ENCODE results near the gene SERAC1. TPM values are rescaled to one million over a fixed set of nuclear protein-coding genes. Genes with fewer than 3 reads are reported as not detected.
A peak's percentile ranks its signal among the peaks of the same experiment; 100 is the strongest.

The SERAC1 gene
- total RNA-seq, 1 donor = 26.3 TPM

GRCh38 chr6:158205169-158205944, 37.3 kb upstream of the SERAC1 start:
- no peak overlapping the region for H3K4me3 ChIP-seq (ENCODE audit: low read depth, low read length)
- DNase-seq (ENCODE audit: low read depth) = no peak
- peak; percentile 36 for TF ChIP-seq CTCF (IDR thresholded peaks at IDR 0.05; ENCODE audit: insufficient read depth, low read depth, low read length)

- no peak for DNase-seq (ENCODE audit: low read depth)
- TF ChIP-seq CTCF (IDR thresholded peaks at IDR 0.05; ENCODE audit: insufficient read depth, low read depth, low read length) = no peak
- no peak overlapping the region for H3K4me3 ChIP-seq (ENCODE audit: low read depth, low read length)
Measured at GRCh38 chr6:158198461-158198860, 30.4 kb upstream of the SERAC1 start.

GRCh38 chr6:158194487-158195280, 26.6 kb upstream of the SERAC1 start:
- TF ChIP-seq CTCF (IDR thresholded peaks at IDR 0.05; ENCODE audit: insufficient read depth, low read depth, low read length) = no peak
- DNase-seq (ENCODE audit: low read depth) = no peak

GRCh38 chr6:158191761-158192160, 23.7 kb upstream of the SERAC1 start:
- DNase-seq (ENCODE audit: low read depth) = no peak
- TF ChIP-seq CTCF (IDR thresholded peaks at IDR 0.05; ENCODE audit: insufficient read depth, low read depth, low read length) = no peak
- H3K4me3 ChIP-seq (ENCODE audit: low read depth, low read length) = no peak overlapping the region

More at GRCh38 chr6:158194487-158195280, 26.6 kb upstream of the SERAC1 start:
- no peak overlapping the region for H3K4me3 ChIP-seq (ENCODE audit: low read depth, low read length)

- no peak for DNase-seq (ENCODE audit: low read depth)
- H3K4me3 ChIP-seq (ENCODE audit: low read depth, low read length) = no peak overlapping the region
- TF ChIP-seq CTCF (IDR thresholded peaks at IDR 0.05; ENCODE audit: insufficient read depth, low read depth, low read length) = no peak
Measured at GRCh38 chr6:158191032-158191431, 23.0 kb upstream of the SERAC1 start.

- TF ChIP-seq CTCF (IDR thresholded peaks at IDR 0.05; ENCODE audit: insufficient read depth, low read depth, low read length) = no peak
- H3K4me3 ChIP-seq (ENCODE audit: low read depth, low read length) = no peak overlapping the region
- no peak for DNase-seq (ENCODE audit: low read depth)
Measured at GRCh38 chr6:158188591-158188990, 20.5 kb upstream of the SERAC1 start.

All from fibroblast of villous mesenchyme (primary cell).